Caco-2 (cell line): ENCODE data around the gene CLCF1. TPM values are rescaled to one million over a fixed set of nuclear protein-coding genes. Genes with fewer than 3 reads are reported as not detected.

ENCODE experiments used
- BruUV-seq: library from RNA; stranded (reverse); fragments of 400-500 nt; replicated peaks from 2 replicates; lab custom pipeline; 2021; lab: Mats Ljungman, UMichigan
- CTCF ChIA-PET: fragments of 300-600 bp; sonication (Branson Sonifier 250); formaldehyde crosslinking; loops from one replicate; lab custom pipeline; 2022; ENCODE audit warnings: antibody characterized with exemption; lab: Charles Lee
- POLR2A ChIA-PET: fragments of 300-600 bp; sonication (Branson Sonifier 250); formaldehyde crosslinking; loops from one replicate; lab custom pipeline; 2022; ENCODE audit warnings: antibody characterized with exemption; lab: Charles Lee
- DNase-seq, 2 experiments: peaks; one replicate each; pipeline versions ENCODE4 v3.0.0 to v3.0.0-alpha.2; 2020 to 2022
- H3K27me3 ChIP-seq: replicated peaks from 2 replicates; pipeline ENCODE4 v1.6.0; 2011; ENCODE audit warnings: low read length; ENCODE audit not compliant: control insufficient read depth, insufficient read depth
- H3K36me3 ChIP-seq: 2 replicates; pipeline ENCODE4 v1.5.1; 2011; ENCODE audit warnings: low read length; ENCODE audit not compliant: control insufficient read depth, insufficient read depth
- H3K4me1 ChIP-seq: fragments of 250-450 bp; sonication (Bioruptor Pico); 2 replicates; pipeline ENCODE4 v1.5.1; 2020; ENCODE audit warnings: mild to moderate bottlenecking
- H3K4me3 ChIP-seq: 2 replicates; pipeline ENCODE4 v1.5.1; 2011; ENCODE audit warnings: low read depth, mild to moderate bottlenecking, control low read depth, low read length
- H3K9me3 ChIP-seq: fragments of 250-450 bp; sonication (Bioruptor Pico); 2 replicates; pipeline ENCODE4 v1.5.1; 2020; ENCODE audit warnings: mild to moderate bottlenecking, moderate library complexity
- H3K27ac Mint-ChIP-seq: one replicate; pipeline ENCODE4 v1.8.0; 2022; ENCODE audit warnings: mixed read lengths; ENCODE audit not compliant: unreplicated experiment
- H3K27me3 Mint-ChIP-seq: one replicate; pipeline ENCODE4 v1.8.0; 2022; ENCODE audit warnings: mixed read lengths; ENCODE audit not compliant: insufficient read depth, unreplicated experiment
- H3K36me3 Mint-ChIP-seq: one replicate; pipeline ENCODE4 v1.8.0; 2022; ENCODE audit warnings: mild to moderate bottlenecking, mixed read lengths; ENCODE audit not compliant: insufficient read depth, unreplicated experiment
- H3K4me1 Mint-ChIP-seq: one replicate; pipeline ENCODE4 v1.8.0; 2022; ENCODE audit warnings: low read depth, mixed read lengths; ENCODE audit not compliant: unreplicated experiment
- H3K4me3 Mint-ChIP-seq: one replicate; pipeline ENCODE4 v1.8.0; 2022; ENCODE audit warnings: mild to moderate bottlenecking, moderate library complexity, mixed read lengths; ENCODE audit not compliant: unreplicated experiment
- H3K9me3 Mint-ChIP-seq: one replicate; pipeline ENCODE4 v1.8.0; 2022; ENCODE audit warnings: mixed read lengths; ENCODE audit not compliant: unreplicated experiment
- intact Hi-C: fragments of 100-400 bp; cut with micrococcal nuclease; formaldehyde crosslinking; loops from one replicate; pipeline ENCODE4 v1.10.0; 2022; ENCODE audit not compliant: unreplicated experiment
- total RNA-seq: library from RNA; stranded (reverse); gene quantifications from 2 replicates; pipeline ENCODE4 v1.2.3, GENCODE V29; 2022
- TF ChIP-seq, protein P1 (sequence below), 2 experiments: fragments of 200-600 bp in 1 of 2; IDR thresholded peaks; 1 replicate in 1 of 2; 2 replicates in 1 of 2; pipeline versions ENCODE4 v1.5.1 to v1.8.0; 2011 to 2022; ENCODE audit warnings: antibody characterized with exemption in 1 of 2, control low read depth in 1 of 2, inconsistent platforms in 1 of 2, low read depth in 1 of 2, low read length in 1 of 2, mild to moderate bottlenecking in 1 of 2, moderate library complexity in 1 of 2; ENCODE audit not compliant: insufficient read depth in 1 of 2, severe bottlenecking in 1 of 2, unreplicated experiment in 1 of 2

Gene CLCF1
- total RNA-seq, 1 experiment from 2014 or later = 4.5 TPM

GRCh38 chr11:67349036-67349435 lies 24.4 kb downstream of the CLCF1 start:
- H3K4me1 Mint-ChIP-seq = peaks cover 35% of the 10 kb centered on the region
- peak overlapping the region; percentile 8 for H3K4me3 Mint-ChIP-seq
- H3K27ac Mint-ChIP-seq = peak overlapping the region; percentile 28
- H3K36me3 ChIP-seq = no peaks in the 10 kb centered on the region
- intact Hi-C loops = no loop called here
- H3K36me3 Mint-ChIP-seq = peaks cover 17% of the 10 kb centered on the region
- no peak for DNase-seq
- BruUV-seq = no TSS peak
- H3K27me3 ChIP-seq = no peaks in the 10 kb centered on the region
- H3K9me3 Mint-ChIP-seq = no peaks in the 10 kb centered on the region
- H3K4me1 ChIP-seq = peaks cover 43% of the 10 kb centered on the region
- TF ChIP-seq, protein P1, sequence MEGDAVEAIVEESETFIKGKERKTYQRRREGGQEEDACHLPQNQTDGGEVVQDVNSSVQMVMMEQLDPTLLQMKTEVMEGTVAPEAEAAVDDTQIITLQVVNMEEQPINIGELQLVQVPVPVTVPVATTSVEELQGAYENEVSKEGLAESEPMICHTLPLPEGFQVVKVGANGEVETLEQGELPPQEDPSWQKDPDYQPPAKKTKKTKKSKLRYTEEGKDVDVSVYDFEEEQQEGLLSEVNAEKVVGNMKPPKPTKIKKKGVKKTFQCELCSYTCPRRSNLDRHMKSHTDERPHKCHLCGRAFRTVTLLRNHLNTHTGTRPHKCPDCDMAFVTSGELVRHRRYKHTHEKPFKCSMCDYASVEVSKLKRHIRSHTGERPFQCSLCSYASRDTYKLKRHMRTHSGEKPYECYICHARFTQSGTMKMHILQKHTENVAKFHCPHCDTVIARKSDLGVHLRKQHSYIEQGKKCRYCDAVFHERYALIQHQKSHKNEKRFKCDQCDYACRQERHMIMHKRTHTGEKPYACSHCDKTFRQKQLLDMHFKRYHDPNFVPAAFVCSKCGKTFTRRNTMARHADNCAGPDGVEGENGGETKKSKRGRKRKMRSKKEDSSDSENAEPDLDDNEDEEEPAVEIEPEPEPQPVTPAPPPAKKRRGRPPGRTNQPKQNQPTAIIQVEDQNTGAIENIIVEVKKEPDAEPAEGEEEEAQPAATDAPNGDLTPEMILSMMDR (IDR thresholded peaks at IDR 0.05; ENCODE audit: insufficient read depth in 1 of 2, low read depth in 1 of 2, low read length in 1 of 2, severe bottlenecking in 1 of 2, unreplicated experiment in 1 of 2) = no peak
- H3K9me3 ChIP-seq = no peaks in the 10 kb centered on the region
- no peaks in the 10 kb centered on the region for H3K27me3 Mint-ChIP-seq
- no peak overlapping the region for H3K4me3 ChIP-seq
- ChIA-PET POLR2A (interaction anchor here (0.9 kb wide), 1 partner anchor 25 kb away, joined by 4 read pairs; no protein-coding TSS in a partner anchor), CTCF (interaction anchor here (0.6 to 17.9 kb wide), 3 partner anchors 9 to 44 kb away, joined by 3 to 775 read pairs (median 3); partner anchors contain the start of gene CLCF1)

DNA sequence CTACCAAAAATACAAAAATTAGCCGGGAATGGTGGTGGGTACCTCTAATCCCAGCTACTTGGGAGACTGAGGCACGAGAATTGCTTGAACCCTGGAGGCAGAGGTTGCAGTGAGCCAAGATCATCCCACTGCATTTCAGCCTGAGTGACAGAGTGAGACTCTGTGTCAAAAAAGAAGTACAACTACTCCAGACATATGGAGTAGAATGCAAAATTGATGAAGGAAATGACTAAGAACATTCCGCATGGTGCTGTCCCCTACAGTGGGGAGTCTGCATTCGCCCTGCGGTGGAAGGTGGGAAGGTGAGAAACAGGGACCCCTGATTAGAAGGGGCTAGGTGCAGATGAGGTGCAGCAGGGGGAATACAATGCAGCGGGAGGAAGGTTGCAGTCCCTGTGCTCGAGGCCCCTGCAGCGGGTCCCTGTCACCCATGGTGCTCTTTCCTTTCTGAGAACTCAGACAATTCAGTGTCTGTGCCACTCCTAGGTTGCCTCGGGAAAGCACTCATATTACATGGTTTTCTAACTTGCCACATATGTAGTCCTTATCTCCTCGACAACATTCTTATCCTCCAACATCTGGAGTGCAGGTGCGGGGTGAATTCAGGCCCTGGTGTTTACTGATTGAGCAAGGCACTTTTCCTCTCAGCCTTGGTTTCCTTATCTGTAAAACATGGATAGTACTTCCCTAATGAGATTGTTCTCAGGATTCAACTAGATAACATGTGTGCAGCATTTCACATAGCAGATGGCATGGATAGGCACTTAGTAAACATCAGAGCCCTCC lies 25.2 kb downstream of the CLCF1 start:
- CTCF ChIA-PET = interaction anchor here (1.1 to 17.9 kb wide), 3 partner anchors 10 to 34 kb away, joined by 3 to 775 read pairs (median 55); partner anchors contain the start of gene CLCF1
- H3K36me3 ChIP-seq = no peaks in the 10 kb centered on the region
- Mint-ChIP-seq H3K36me3 (peaks cover 9% of the 10 kb centered on the region), H3K27me3 (no peaks in the 10 kb centered on the region), H3K9me3 (no peaks in the 10 kb centered on the region), H3K27ac (peak overlapping the region; percentile 28), H3K4me3 (peak overlapping the region; percentile 8), H3K4me1 (peaks cover 35% of the 10 kb centered on the region)
- peaks cover 41% of the 10 kb centered on the region for H3K4me1 ChIP-seq
- intact Hi-C loops = no loop called here
- BruUV-seq = no TSS peak
- peak; percentile 69 to 74 for DNase-seq
- TF ChIP-seq, protein P1 (IDR thresholded peaks at IDR 0.05; ENCODE audit: insufficient read depth in 1 of 2, low read depth in 1 of 2, low read length in 1 of 2, severe bottlenecking in 1 of 2, unreplicated experiment in 1 of 2) = no peak
- H3K27me3 ChIP-seq = no peaks in the 10 kb centered on the region
- no peaks in the 10 kb centered on the region for H3K9me3 ChIP-seq
- no peak overlapping the region for H3K4me3 ChIP-seq
- POLR2A ChIA-PET = no interaction called here

DNA sequence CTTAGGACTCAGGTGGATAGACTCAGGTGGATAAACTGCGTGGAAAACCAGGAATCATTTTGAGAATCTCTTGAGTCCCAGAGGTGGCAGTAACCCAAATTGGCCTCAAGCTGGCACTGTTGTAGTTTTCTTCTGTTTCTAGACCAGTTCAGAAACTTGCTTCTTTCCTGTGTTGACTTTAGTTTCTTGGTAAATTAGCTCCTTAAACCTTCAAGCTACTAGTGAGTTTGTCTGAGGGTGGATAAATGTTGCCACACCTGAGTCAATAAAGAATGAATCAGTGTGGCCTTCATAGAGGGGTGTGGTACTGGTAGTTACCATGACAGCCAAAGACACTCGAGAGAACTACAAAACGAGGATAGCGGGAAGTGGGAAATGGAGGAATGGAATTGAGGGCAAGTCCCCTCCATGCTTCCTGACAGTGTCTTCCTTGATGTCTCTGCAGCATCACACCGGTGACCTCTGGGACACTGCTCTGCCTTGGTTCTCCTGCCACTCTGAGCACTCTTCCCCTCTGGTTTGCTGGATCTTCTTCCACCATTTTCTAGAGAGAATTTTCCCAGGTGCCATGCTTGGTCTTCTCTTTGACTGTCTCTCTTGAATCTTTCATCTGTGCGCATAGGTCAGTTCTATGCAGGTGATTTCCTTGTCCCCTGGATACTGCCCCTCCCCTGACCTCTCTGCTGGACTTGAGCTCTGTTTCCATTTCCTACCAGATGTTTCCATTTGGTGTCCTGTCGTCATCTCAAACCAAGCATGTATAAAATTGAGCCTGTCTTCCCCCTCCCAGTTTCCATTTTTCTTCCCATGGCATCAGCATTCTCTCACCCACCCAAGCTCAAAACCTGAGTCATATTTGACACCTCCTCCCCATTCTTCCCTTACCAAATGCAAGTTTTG lies 27.2 kb downstream of the CLCF1 start:
- peak; percentile 82 to 87 for DNase-seq
- no peaks in the 10 kb centered on the region for H3K9me3 Mint-ChIP-seq
- ChIA-PET CTCF (interaction anchor here (0.6 to 3.4 kb wide), 23 partner anchors 9 to 291 kb away, joined by 3 to 62 read pairs (median 4); partner anchors contain the start of genes CLCF1, GRK2, KDM2A and POLD4), POLR2A (interaction anchor here (0.6 to 1.9 kb wide), 7 partner anchors 28 to 137 kb away, joined by 3 to 11 read pairs (median 4); partner anchors contain the start of genes AIP, CLCF1, PPP1CA and SSH3)
- H3K36me3 ChIP-seq = no peaks in the 10 kb centered on the region
- peak overlapping the region; percentile 4 for H3K4me3 Mint-ChIP-seq
- H3K27ac Mint-ChIP-seq = peak overlapping the region; percentile 41
- no peaks in the 10 kb centered on the region for H3K9me3 ChIP-seq
- peaks cover 35% of the 10 kb centered on the region for H3K4me1 Mint-ChIP-seq
- H3K27me3 Mint-ChIP-seq = no peaks in the 10 kb centered on the region
- intact Hi-C loops = loop anchor here (1.0 kb wide), 3 partner anchors 8 to 36 kb away; no protein-coding TSS in a partner anchor
- H3K4me3 ChIP-seq = no peak overlapping the region
- H3K36me3 Mint-ChIP-seq = peaks cover 6% of the 10 kb centered on the region
- no peaks in the 10 kb centered on the region for H3K27me3 ChIP-seq
- TF ChIP-seq, protein P1 (IDR thresholded peaks at IDR 0.05; ENCODE audit: insufficient read depth in 1 of 2, low read depth in 1 of 2, low read length in 1 of 2, severe bottlenecking in 1 of 2, unreplicated experiment in 1 of 2) = peak; percentile 89 to 99
- BruUV-seq = no TSS peak
- H3K4me1 ChIP-seq = peaks cover 32% of the 10 kb centered on the region
